GM12872 (cell line): Measurements from ENCODE around the gene NFYC.

Source experiments
- CTCF ChIP-seq: IDR thresholded peaks from 3 replicates; pipeline ENCODE4 v1.5.1; 2011; ENCODE audit warnings: low read depth, mild to moderate bottlenecking, low read length, moderate library complexity; ENCODE audit not compliant: insufficient read depth

The NFYC gene

DNA sequence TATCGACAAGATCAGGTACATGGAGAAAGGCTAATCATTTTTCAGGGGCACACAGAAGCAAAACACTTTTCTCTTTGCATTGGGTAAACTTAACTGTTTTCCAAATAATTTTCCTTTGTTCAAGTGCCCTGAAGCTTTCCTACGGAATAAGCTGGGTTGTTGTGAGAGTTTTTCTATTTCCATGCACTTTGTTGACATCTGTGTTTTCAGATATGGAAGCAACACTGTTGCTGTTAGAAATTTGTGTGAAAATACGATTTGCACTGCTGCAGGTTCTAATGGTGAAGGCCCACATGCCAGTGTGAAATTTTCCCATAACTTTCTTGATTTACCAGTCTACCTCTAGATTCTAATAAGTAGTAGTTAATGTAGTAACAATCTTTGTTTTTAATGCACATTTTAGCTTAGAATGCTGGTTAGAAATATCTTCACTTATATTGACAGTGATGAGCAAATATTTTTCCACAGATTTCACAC is 18.3 kb downstream of the NFYC start:
- TF ChIP-seq CTCF, result no peak

DNA sequence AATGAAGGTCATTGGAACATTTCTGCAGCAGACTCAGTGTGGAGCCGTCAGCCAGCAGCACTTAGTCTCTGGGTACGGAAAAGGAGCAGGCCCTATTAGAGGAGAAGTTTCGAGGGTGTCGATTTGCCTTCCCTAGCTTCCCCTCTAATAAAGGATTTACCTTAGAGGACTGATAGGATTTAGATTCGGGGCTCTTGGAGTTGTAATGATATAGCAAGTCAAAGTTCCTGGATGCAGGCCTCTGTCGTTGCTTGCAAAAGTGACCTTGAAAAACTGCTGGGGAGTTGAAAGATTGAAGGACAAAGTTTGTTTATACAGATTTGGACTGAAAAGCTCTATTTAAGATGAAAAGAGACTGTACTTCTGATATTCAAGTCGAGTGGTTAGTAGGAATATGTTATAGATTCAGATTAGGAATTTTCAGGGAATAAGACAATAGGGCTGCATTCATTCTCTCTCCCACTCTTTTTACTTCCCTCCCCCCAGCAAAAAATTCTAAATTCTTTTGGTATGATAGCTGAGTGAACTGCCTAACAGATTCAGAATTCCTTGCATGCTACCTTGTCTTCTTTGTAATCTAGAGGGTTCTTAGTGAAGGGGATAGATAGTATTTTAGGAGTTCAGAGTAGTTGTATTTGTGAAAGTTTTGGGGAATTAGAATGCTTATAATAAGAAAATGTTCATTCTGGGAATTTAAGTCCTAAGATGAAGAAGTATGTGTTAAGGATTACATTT is 19.2 kb downstream of the NFYC start:
- no peak for TF ChIP-seq CTCF

- TF ChIP-seq CTCF, result no peak
Observed at GRCh38 chr1:40711465-40712404, 20.2 kb downstream of the NFYC start.

DNA sequence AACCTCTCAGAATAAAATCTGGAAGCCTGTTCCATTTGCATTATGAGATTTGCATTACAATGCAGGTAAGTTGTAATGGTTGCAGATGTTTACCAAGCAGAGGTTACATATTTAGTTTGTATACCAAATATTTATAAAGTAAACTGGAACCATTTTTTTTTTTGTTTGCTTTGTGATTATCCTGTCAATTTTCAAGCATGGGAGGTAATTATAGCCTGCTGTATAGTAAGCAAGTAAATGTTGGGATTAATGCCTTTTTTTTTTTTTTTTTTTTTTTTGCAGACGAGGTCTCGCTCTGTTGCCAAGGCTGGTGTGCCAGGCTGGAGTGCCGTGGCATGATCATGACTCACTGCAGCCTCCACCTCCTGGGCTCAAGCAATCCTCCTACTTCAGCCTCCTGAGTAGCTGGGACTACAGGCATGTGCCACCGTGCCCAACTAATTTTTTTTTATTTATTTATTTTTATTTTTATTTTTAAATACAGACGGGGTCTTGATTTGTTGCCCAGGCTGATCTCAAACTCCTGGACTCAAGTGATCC is 21.0 kb downstream of the NFYC start:
- TF ChIP-seq CTCF, result no peak

DNA sequence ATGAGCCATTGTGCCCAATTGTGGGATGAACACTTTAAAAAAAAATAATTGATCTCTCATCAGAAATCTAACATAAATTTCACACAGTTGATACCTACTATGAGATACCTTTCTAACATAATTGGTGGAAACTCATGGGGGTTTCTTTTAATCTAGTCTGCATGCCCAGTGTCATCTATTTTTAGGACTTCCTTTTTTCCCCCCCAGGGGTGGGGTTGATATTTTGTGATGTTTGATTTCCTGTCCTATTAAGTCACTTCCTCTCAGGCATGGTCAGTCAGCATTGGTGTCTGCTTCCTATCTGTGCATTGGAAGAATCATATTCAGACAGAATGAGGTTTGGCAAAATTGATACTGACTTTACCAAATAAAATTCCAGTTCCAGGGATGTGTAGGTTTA is 21.5 kb downstream of the NFYC start:
- no peak for TF ChIP-seq CTCF

- no peak for TF ChIP-seq CTCF
Observed at GRCh38 chr1:40715491-40716059, 24.1 kb downstream of the NFYC start.

DNA sequence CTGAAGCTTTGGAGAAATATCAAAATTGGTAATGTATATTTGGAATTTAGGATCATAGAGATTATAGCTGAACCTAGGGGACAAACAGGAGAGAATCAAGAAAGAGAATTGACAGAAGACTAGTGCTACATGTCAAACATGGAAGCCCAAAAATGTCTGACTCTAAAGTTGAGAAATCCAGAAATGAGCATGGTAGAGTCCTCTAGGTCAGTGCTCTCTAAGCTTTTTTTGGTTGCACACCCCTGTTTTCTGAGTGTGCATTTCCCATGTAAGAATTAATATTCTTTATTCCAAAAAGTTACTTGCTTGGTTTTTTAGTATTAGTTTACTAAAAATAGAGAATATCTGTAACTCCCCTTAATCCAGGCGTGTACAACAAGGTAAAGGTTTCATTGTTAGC is 25.6 kb downstream of the NFYC start:
- TF ChIP-seq CTCF, result no peak
